NCI-H345 (cell line): Measurements from ENCODE around the gene PLAC8.
A peak's percentile ranks its signal among the peaks of the same experiment; 100 is the strongest.
"Not testable (repeated sequence)": the region's sequence is repeated elsewhere in the genome, so short reads cannot be mapped to it uniquely, and the experiment has no call there.

Experiments
- DNase-seq: peaks from one replicate; lab custom pipeline; 2025; lab: John Stamatoyannopoulos, UW

The PLAC8 gene

GRCh38 chr4:83112231-83112630, 2.3 kb downstream of the PLAC8 start:
- no peak for DNase-seq

DNA sequence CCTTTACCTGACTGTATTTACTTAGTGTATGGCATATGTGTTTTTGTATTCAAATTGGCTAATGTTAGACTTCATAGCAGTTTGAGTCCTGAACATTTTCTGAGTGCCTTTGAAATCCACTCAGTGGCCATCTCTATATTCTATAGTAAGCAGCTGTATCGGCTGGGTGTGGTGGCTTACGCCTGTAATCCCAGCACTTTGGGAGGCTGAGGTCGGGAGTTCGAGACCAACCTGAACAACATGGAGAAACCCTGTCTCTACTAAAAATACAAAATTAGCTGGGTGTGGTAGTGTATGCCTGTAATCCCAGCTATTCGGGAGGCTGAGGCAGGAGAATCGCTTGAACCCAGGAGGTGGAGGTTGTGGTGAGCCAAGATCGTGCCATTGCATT, 2.8 kb downstream of the PLAC8 start:
- peak; percentile 2 for DNase-seq

DNA sequence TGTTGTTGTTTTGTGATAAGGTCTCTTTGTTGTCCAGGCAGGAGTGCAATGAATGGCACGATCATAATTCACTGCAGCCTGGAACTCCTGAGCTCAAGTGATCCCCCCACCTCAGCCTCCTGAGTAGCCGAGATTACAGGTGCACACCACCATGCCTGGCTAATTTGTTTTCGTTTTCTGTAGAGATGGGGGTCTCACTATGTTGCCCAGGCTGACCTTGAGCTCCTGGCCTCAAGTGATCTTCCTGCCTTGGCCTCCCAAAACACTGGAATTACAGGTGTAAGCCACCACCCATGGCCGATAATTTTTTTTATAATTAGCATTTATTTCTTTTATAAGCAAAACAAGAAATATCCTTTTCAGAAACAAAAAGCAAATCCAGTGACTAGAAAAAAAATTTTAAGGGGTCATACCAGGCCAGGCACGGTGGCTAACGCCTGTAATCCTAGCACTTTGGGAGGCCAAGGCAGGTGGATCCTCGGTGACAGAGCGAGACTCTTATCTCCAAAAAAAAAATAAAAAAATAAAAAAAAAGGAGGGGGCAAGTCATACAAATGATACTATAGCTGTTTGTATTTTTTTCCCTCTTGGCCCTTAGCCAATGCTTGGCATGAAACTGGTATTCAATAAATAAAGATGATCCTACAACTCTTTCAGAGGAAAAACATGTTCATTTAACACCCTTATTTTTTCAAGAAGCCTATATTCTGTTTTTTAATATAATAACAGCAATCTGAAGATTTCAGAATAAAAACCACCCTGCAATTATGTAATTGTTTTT, 3.4 kb downstream of the PLAC8 start:
- peak; percentile 31 for DNase-seq

DNA sequence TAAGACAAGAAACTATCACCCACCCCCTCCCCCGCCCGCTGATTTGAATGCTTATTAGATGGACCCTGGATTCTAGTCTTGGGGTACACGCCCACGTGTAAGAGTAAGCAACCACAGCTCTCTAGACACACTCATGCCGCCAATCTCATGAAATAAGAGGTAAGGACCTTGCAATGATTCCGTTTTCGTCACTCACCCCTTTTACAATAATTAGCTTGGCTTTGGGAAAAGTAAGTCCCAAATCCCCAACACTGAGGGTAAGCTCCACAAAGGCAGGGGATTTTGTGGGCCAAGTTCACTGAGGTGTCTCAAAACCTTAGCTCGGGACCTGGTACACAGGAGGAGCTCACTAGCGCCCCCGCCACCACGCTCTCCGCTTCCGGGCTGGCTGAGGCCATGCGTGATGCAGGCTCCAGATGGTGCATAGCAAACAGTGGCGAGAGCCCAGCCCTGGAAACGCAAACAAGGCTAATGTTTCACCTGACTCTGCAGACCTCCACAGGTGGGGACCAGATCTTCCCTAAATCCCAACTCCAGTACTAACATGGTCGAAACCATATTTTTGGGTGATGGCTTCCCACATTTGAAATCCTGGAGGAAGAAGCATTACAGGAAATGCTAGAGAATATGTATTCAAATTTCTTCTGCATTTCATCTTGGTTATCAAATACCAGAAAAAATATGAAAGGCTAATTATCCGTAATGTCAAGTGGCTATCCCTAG, 4.1 kb downstream of the PLAC8 start:
- peak; percentile 94 for DNase-seq

DNA sequence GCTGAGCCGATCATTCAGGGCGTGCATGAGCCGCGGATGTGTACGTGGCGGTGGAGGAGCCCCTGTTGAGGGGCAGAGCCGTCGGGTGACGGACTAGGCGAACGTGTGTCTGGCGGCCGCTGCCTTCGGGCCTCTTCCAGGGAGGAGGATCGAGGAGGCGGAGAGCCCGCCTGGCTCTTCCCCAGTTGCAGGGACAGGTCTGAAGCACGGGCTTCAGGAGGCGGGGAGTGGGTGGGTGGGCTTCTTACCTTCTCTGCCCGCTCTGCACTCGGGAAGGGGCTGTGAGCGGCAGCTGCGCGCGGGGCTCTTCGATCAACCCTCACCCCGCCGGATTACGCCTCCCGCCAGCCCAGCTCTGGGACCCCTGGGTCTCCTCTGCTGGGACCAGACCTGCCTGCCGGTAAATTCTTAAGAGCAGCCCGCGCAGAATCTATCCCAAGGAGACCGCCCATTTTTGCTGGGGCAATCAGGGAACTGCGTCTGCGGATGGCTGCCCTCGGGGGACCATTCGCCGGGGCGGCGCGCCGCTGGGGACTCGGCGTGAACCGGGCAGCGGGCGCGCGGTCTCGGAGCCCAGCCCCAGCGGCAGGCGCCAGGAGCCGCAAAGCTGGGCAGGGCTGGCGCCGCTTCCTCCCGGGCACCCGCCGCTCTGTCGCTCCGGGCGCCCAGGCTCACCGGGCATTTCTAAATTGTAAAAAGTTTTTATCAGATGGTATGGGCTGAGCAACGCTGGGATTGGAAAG, 4.9 kb downstream of the PLAC8 start:
- DNase-seq, result peak; percentile 59

DNA sequence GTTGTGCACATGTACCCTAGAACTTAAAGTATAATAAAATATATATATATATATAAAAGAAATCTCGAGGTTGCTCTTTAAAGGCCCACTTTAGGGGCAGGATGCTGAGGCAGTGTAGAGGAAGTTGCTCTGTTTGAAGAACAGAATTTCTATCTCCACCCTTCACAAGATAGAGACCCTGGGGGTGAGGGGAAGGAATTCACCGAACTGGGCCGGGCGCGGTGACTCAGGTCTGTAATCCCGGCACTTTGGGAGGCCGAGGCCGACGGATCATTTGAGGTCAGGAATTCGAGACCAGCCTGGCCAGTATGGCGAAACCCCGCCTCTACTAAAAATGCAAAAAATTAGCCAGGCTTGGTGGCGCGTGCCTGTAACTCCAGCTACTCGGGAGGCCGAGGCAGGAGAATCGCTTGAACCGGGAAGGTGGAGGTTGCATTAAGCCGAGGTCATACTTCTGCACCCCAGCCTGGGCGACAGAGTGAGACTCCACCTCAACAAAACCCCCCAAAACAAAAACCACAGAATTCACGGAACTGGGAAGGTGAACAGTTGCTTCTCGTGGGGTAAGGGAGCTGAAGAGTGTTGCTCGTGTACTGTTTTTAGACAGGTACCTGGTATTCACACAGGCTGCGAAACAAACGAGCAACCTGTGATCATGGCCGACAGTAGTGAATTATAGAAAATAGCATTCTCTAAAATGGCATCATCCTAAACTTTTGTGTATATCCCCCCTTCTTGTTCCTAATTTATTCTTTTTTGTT, 6.2 kb downstream of the PLAC8 start:
- no peak for DNase-seq

- DNase-seq, result no peak
Measured at GRCh38 chr4:83107631-83108030, 6.9 kb downstream of the PLAC8 start.

- DNase-seq, result no peak
Measured at GRCh38 chr4:83104991-83105390, 9.5 kb downstream of the PLAC8 start.

- DNase-seq, result no peak
Measured at GRCh38 chr4:83096397-83096796, 18.1 kb downstream of the PLAC8 start.

DNA sequence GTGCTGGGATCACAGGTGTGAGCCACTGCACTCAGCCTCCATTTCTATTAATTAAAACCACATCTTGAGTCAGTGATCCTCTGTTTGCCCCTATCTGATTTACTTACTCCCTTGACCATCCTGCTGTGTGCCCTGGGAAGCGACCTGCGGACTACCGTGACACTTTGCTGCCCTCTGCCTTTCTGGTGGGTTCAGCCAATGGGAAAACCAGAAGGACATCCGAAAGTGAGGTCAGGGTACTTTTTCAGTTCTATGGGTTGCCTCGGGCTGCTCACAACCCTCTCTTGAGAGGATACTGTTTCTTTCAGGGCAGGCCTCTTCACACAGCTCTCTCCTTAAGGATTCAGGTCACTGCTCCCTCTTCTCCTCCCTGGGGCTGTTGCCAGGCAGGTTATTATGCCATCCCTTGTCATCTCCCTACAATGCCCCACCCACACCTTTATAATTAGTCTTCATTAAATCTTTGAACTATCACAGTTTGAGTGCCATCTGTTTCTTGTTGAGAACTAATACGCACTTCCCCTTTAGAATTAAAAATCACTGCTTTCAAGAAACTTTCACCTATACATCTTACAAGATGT, 21.4 kb downstream of the PLAC8 start:
- no peak for DNase-seq

DNA sequence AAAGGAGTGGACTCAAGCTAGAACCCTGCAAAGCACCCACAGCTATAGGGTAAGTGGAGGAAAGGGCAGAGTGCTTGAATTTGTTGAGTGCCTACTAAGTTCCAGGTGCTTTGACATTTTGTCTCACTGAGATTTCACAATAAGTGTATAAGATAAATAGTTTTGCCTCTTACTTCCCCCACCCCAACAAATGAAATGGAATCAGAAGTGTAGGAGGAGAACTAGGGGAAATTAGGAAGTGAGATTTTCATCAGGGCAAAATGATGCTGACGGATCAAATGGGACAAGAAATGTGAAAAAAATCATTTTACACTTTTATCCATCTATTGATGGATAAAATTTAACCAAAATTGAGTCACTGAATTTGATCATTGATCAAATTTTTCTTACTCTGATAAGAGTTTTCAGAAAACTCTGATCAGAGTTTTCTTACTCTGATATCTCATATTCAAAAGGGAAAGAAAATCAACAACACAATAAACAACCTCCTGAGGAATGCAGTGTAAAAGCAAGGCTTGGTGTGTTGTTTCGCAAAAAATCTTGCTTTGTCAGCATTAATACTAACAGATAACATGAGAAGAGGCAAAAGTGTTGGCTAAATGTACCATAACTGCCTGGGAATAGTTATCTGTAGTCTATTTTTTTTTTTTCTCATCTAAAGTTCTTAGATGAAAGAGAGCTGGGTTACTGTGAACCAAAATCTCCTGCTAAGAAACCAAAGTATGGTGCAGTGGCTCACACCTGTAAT, 24.9 kb downstream of the PLAC8 start:
- DNase-seq, result no peak

DNA sequence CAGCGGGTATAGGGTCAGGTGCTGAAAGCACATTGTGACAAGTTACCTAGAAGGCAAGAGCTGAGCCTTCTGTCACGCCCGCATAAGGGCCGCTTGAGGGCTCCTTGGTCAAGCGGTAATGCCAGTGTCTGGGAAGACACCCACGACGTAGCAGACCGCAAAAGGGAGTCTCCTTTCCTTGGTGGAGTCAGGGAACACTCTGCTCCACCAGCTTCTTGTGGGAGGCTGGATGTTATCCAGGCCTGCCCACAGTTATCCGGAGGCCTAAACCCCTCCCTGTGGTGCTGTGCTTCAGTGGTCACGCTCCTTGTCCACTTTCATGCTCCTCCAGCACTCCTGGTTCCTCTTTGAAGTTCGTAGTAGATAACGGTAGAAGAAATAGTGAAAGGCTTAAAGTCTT, 29.6 kb downstream of the PLAC8 start:
- not testable (repeated sequence) for DNase-seq

GRCh38 chr4:83083925-83084475, 30.5 kb downstream of the PLAC8 start:
- no peak for DNase-seq

GRCh38 chr4:83082777-83083176, 31.8 kb downstream of the PLAC8 start:
- no peak for DNase-seq

DNA sequence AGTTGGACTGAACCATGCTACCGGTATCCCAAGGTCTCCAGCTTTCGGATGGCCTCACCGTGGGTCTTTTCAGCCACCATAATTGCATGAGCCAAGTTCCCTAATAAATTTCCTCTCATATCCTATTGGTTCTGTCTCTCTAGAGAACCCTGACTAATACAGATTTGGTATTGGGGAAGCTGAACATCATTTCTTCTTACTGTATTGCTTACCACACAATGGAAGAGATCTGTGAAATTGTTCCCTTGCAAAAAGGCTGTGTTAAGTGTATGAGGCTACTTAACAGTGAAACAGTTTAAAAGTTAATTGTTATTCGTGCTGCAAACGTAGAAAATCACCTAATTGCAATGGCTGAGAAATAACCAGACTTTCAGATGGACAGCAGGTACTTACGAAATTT, 34.0 kb downstream of the PLAC8 start:
- DNase-seq, result no peak

DNA sequence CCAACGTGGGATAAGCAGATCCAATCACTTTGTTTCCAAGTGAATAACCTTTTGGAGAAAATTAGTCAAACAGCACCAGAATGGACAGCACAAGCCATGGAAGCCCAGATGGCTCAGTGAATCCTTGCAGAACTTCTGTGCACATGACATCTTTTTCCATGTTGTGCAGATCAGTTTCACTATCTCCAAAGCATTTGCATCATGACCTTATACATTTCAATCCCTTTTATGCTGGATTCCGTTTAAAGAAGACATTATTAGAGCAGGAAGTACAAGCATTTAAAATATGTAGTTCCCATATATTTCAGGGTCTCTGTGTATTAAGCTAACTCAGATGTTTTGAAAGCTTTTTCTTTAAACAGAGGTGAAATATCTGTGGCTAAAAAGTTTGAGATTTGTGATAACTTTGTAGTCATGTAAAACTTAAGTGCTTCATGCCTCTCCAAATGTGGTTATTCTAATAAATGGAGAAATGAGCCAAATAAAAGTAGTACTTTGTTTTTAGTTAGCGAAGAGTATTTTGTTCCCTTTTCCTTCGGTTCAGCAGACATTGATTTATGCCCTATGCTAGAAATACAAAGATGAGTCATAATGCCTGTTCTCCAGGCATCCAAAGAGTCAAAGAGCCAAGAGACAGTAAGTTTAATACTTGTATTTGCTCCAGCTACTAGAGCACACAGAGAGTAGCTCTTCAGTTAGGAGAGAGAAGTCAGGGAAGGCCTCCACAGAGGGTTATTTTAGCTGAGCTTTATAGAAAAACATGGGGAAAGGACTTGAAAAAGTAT, 39.0 kb downstream of the PLAC8 start:
- DNase-seq, result no peak

GRCh38 chr4:83074783-83075182, 39.7 kb downstream of the PLAC8 start:
- DNase-seq, result not testable (repeated sequence)

- DNase-seq, result peak; percentile 38
Measured at GRCh38 chr4:83074086-83074704, 40.3 kb downstream of the PLAC8 start.

DNA sequence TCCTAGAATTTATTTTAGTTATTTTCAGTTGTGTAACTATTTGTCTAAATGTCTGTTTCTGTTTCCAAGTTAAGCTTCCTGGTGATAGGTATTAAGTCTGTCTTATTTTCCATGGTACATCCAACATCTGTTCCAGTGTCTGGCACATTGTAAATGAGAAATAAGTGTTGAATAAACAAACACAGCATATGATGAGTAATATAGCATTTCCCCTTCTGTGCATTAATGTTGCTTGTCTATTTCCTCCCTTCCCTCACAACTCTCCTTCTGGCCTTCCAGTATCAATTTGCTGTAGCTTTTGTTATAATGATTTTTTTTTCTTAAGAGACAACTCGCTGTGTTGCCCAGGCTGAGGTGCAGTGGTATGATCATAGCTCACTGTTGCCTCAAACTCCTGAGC, 43.4 kb downstream of the PLAC8 start:
- DNase-seq, result no peak
